H1 (cell line): ENCODE data around the gene AAK1. TPM values are rescaled to one million over a fixed set of nuclear protein-coding genes. Genes with fewer than 3 reads are reported as not detected.

Experiments
- ASH2L ChIP-seq: fragments of 200-600, 300-600 bp; sonication (generic); IDR thresholded peaks from one replicate; pipeline ENCODE4 v1.7.1; 2017; ENCODE audit warnings: low read length
- CREB1 ChIP-seq: IDR thresholded peaks from 2 replicates; pipeline ENCODE4 v1.6.1; 2012; ENCODE audit warnings: inconsistent platforms
- MAFK ChIP-seq: IDR thresholded peaks from 2 replicates; pipeline ENCODE4 v1.6.1; 2012; ENCODE audit warnings: low read depth, mild to moderate bottlenecking, improper control_type of control experiment, low read length
- RXRA ChIP-seq: IDR thresholded peaks from 2 replicates; pipeline ENCODE4 v1.6.1; 2011; ENCODE audit warnings: low read depth, mild to moderate bottlenecking, low read length, moderate library complexity; ENCODE audit not compliant: insufficient read depth
- SP1 ChIP-seq: IDR thresholded peaks from 2 replicates; pipeline ENCODE4 v1.6.1; 2011; ENCODE audit warnings: low read depth, low read length
- SP2 ChIP-seq: IDR thresholded peaks from 2 replicates; pipeline ENCODE4 v1.6.1; 2012; ENCODE audit warnings: mild to moderate bottlenecking, low read length, inconsistent platforms
- polyA plus RNA-seq, 7 experiments: library from polyadenylated mRNA; depleted of rRNA in 3 of 7; stranded (reverse) in 5 of 7; unstranded in 2 of 7; fragments of >200 nt in 5 of 7; fragments of 200-250 nt in 2 of 7; gene quantifications; 1 replicate in 5 of 7; 2 replicates in 1 of 7; 4 replicates in 1 of 7; pipeline versions ENCODE4 v1.2.1 to v1.2.3, GENCODE V29; 2011 to 2013; ENCODE audit warnings: missing spikeins in 2 of 7, mixed read lengths in 2 of 7
- total RNA-seq: library from RNA; stranded (reverse); fragmentation: NEBNext Ultra II Directional; extraction: Animal tissue kit (Norgen Biotek cat#: 25700); gene quantifications from 2 replicates; pipeline ENCODE4 v1.2.1, GENCODE V29; 2021
- TF ChIP-seq, protein P1 (sequence below): IDR thresholded peaks from 2 replicates; pipeline ENCODE4 v1.6.1; 2011; ENCODE audit warnings: low read length, improper control_type of control experiment

The AAK1 gene
- total and polyA plus RNA-seq, 2 of the 8 experiments (the other 6 are each of a cell fraction or from before 2014, with no cell fraction given) = 10.0 to 40.5 TPM

DNA sequence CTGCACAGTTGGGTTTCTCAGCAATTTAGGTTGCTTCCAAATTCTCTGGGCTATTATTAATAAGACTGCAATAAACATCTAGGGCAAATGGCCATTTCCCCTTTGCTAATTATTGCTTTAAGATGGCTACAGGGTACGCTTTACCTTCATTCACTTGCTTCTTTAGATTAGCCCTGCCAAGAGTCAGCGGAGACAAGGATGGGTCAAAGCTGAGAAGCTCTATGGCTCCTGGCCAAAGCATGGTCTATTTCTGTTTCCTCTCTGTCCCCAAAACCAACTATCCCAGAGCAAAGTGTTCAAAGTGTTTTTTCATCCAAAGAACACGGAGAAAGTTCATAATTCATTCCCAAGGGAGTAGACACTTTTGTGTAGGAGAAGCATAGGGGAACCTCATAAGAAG is 131.1 kb downstream of the AAK1 start (continued):
- TF ChIP-seq, protein P1, sequence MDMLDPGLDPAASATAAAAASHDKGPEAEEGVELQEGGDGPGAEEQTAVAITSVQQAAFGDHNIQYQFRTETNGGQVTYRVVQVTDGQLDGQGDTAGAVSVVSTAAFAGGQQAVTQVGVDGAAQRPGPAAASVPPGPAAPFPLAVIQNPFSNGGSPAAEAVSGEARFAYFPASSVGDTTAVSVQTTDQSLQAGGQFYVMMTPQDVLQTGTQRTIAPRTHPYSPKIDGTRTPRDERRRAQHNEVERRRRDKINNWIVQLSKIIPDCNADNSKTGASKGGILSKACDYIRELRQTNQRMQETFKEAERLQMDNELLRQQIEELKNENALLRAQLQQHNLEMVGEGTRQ = no peak
- no peak for TF ChIP-seq SP1
- no peak for TF ChIP-seq CREB1
- TF ChIP-seq RXRA = no peak
- no peak for TF ChIP-seq MAFK
- TF ChIP-seq SP2 = no peak
- TF ChIP-seq ASH2L = no peak
- TF ChIP-seq, all 59 proteins: peak for 0
